HCT116 (cell line): ENCODE data around the gene KRI1. TPM values are rescaled to one million over a fixed set of nuclear protein-coding genes. Genes with fewer than 3 reads are reported as not detected.
"Not testable (repeated sequence)": the region's sequence is repeated elsewhere in the genome, so short reads cannot be mapped to it uniquely, and the experiment has no call there.

Source experiments
- ATAC-seq: fragments of 200-7000 bp; cut with Tn5 transposase; 2 replicates; pipeline ENCODE4 v1.9.1; 2020; ENCODE audit warnings: mild to moderate bottlenecking, moderate library complexity
- BruUV-seq: library from RNA; stranded (reverse); fragments of 400-500 nt; replicated peaks from 2 replicates; lab custom pipeline; 2021; lab: Mats Ljungman, UMichigan
- CTCF ChIA-PET: fragments of 300-600 bp; sonication (Branson Sonifier 250); formaldehyde crosslinking; loops from one replicate; lab custom pipeline; 2021; ENCODE audit warnings: antibody characterized with exemption; lab: Charles Lee
- POLR2A ChIA-PET: fragments of 300-600, 350-600 bp; sonication (Branson Sonifier 250); formaldehyde crosslinking; loops from one replicate; lab custom pipeline; 2021; ENCODE audit warnings: antibody characterized with exemption; lab: Charles Lee
- RAD21 ChIA-PET, 2 experiments: fragments of 300-600 bp; sonication (Branson Sonifier 250); formaldehyde crosslinking; loops; one replicate each; lab custom pipeline; 2023; ENCODE audit warnings: low total read pairs in 2 of 2; ENCODE audit not compliant: uncharacterized antibody in 2 of 2, unreplicated experiment in 2 of 2, low non-redundant PET in 1 of 2; lab: Charles Lee
- DNase-seq: peaks from one replicate; pipeline ENCODE4 v3.0.0-alpha.2; 2010; ENCODE audit warnings: low read depth, low spot score
- H2AFZ ChIP-seq: fragments of 200-600 bp; shearing (Covaris generic), sonication (generic); 2 replicates; pipeline ENCODE4 v1.6.1; 2017; ENCODE audit warnings: low read depth, mixed run types, mixed read lengths, antibody characterized with exemption, low read length; ENCODE audit not compliant: poor library complexity, severe bottlenecking
- H3K27ac ChIP-seq: 2 replicates; pipeline ENCODE4 v1.5.1; 2012; ENCODE audit warnings: low read depth, low read length
- H3K27me3 ChIP-seq: fragments of 200-600 bp; sonication (generic); 2 replicates; pipeline ENCODE4 v1.6.1; 2016; ENCODE audit warnings: mixed run types, low read length, mixed read lengths; ENCODE audit not compliant: insufficient read depth
- H3K36me3 ChIP-seq, 2 experiments: fragments of 200-500 bp in 1 of 2; fragments of 200-600 bp in 1 of 2; sonication (Bioruptor generic) in 1 of 2; sonication (generic) in 1 of 2; 2 replicates each; pipeline versions ENCODE4 v1.5.1 to v1.6.1; 2014 to 2016; ENCODE audit warnings: low read length in 2 of 2, inconsistent platforms in 1 of 2, mixed read lengths in 1 of 2, mixed run types in 1 of 2; ENCODE audit not compliant: insufficient read depth in 2 of 2, control insufficient read depth in 1 of 2
- H3K4me1 ChIP-seq, 2 experiments: fragments of 200-600 bp in 1 of 2; sonication (generic) in 1 of 2; 2 replicates each; pipeline versions ENCODE4 v1.5.1 to v1.6.1; 2012 to 2017; ENCODE audit warnings: low read length in 2 of 2, inconsistent platforms in 1 of 2, mild to moderate bottlenecking in 1 of 2, mixed read lengths in 1 of 2, mixed run types in 1 of 2, moderate library complexity in 1 of 2; ENCODE audit not compliant: insufficient read depth in 2 of 2, control insufficient read depth in 1 of 2
- H3K4me2 ChIP-seq: fragments of 200-600 bp; sonication (generic); 2 replicates; pipeline ENCODE4 v1.6.1; 2017; ENCODE audit warnings: mixed run types, low read length, mixed read lengths
- H3K4me3 ChIP-seq, 2 experiments: fragments of 200-600 bp in 1 of 2; sonication (generic) in 1 of 2; replicated peaks in 1 of 2; 2 replicates each; pipeline ENCODE4 v1.5.1; 2011 to 2016; ENCODE audit warnings: low read length in 2 of 2, control low read depth in 1 of 2, low read depth in 1 of 2, mild to moderate bottlenecking in 1 of 2, mixed read lengths in 1 of 2, mixed run types in 1 of 2
- H3K79me2 ChIP-seq: fragments of 200-600 bp; sonication (generic); 2 replicates; pipeline ENCODE4 v1.6.1; 2017; ENCODE audit warnings: mild to moderate bottlenecking, mixed run types, low read length, moderate library complexity, mixed read lengths; ENCODE audit not compliant: insufficient read depth
- H3K9ac ChIP-seq: fragments of 200-600 bp; sonication (generic); 2 replicates; pipeline ENCODE4 v1.6.1; 2016; ENCODE audit warnings: low read length, mixed read lengths
- H3K9me2 ChIP-seq: fragments of 200-600 bp; sonication (generic), shearing (Covaris generic); 2 replicates; pipeline ENCODE4 v1.6.1; 2017; ENCODE audit warnings: mixed run types, mild to moderate bottlenecking, moderate library complexity; ENCODE audit not compliant: insufficient read depth
- H3K9me3 ChIP-seq, 2 experiments: fragments of 200-500 bp in 1 of 2; fragments of 200-600 bp in 1 of 2; sonication (Bioruptor generic) in 1 of 2; sonication (generic) in 1 of 2; 2 replicates each; pipeline ENCODE4 v1.6.1; 2014 to 2017; ENCODE audit warnings: low read length in 2 of 2, mixed read lengths in 2 of 2, inconsistent platforms in 1 of 2, low read depth in 1 of 2, mild to moderate bottlenecking in 1 of 2, mixed run types in 1 of 2, moderate library complexity in 1 of 2; ENCODE audit not compliant: control insufficient read depth in 1 of 2, insufficient read depth in 1 of 2
- H4K20me1 ChIP-seq: fragments of 200-600 bp; sonication (generic), shearing (Covaris generic); 2 replicates; pipeline ENCODE4 v1.6.1; 2017; ENCODE audit warnings: mixed run types, mild to moderate bottlenecking, moderate library complexity; ENCODE audit not compliant: insufficient read depth
- CBX3 ChIP-seq: IDR thresholded peaks from 2 replicates; pipeline ENCODE4 v1.6.1; 2012; ENCODE audit warnings: low read depth
- CEBPB ChIP-seq: IDR thresholded peaks from 2 replicates; pipeline ENCODE4 v1.6.1; 2012; ENCODE audit warnings: low read depth
- EGR1 ChIP-seq: IDR thresholded peaks from 2 replicates; pipeline ENCODE4 v1.6.1; 2012; ENCODE audit warnings: low read depth
- ELF1 ChIP-seq: IDR thresholded peaks from 2 replicates; pipeline ENCODE4 v1.6.1; 2012; ENCODE audit warnings: low read depth, borderline replicate concordance
- EZH2phosphoT487 ChIP-seq: fragments of 200-600 bp; IDR thresholded peaks from 2 replicates; pipeline ENCODE4 v1.6.1; 2018; ENCODE audit warnings: antibody characterized with exemption, borderline replicate concordance
- FOSL1 ChIP-seq: IDR thresholded peaks from 2 replicates; pipeline ENCODE4 v1.6.1; 2012; ENCODE audit warnings: low read depth
- JUND ChIP-seq: IDR thresholded peaks from 2 replicates; pipeline ENCODE4 v1.6.1; 2012
- POLR2AphosphoS5 ChIP-seq: IDR thresholded peaks from 2 replicates; pipeline ENCODE4 v1.6.1; 2011; ENCODE audit warnings: mild to moderate bottlenecking, low read depth, low read length, moderate library complexity
- SIN3A ChIP-seq: IDR thresholded peaks from 2 replicates; pipeline ENCODE4 v1.6.1; 2012; ENCODE audit warnings: low read depth
- SP1 ChIP-seq: IDR thresholded peaks from 2 replicates; pipeline ENCODE4 v1.6.1; 2012; ENCODE audit warnings: low read depth
- ZFX ChIP-seq: fragments of 450-650 bp; IDR thresholded peaks from 2 replicates; pipeline ENCODE4 v1.6.1; 2017
- ZNF274 ChIP-seq: fragments of 200-500 bp; sonication (Bioruptor generic); IDR thresholded peaks from 2 replicates; pipeline ENCODE4 v1.6.1; 2014; ENCODE audit warnings: mild to moderate bottlenecking, low read depth, low read length, inconsistent platforms
- intact Hi-C: fragments of 100-400 bp; cut with micrococcal nuclease; formaldehyde crosslinking; loops from 2 replicates; pipeline ENCODE4 v1.10.0; 2022
- total RNA-seq: library from RNA; stranded (reverse); gene quantifications from one replicate; pipeline ENCODE4 v1.2.1, GENCODE V29; 2021; ENCODE audit not compliant: unreplicated experiment
- TF ChIP-seq, protein P1 (sequence below): IDR thresholded peaks from 2 replicates; pipeline ENCODE4 v1.6.1; 2011; ENCODE audit warnings: mild to moderate bottlenecking, low read length, moderate library complexity; ENCODE audit not compliant: insufficient replicate concordance; ENCODE audit errors: extremely low read depth
- TF ChIP-seq, protein P2 (sequence below): IDR thresholded peaks from 2 replicates; pipeline ENCODE4 v1.6.1; 2012

The KRI1 gene
- total RNA-seq, 1 experiment from 2014 or later, result 44.0 TPM

- TF ChIP-seq SIN3A (no peak), ZNF274 (no peak), SP1 (no peak), EZH2phosphoT487 (no peak), CEBPB (no peak), POLR2AphosphoS5 (no peak), EGR1 (no peak), ELF1 (no peak), ZFX (no peak), FOSL1 (no peak), CBX3 (no peak), JUND (no peak)
- TF ChIP-seq, protein P1, sequence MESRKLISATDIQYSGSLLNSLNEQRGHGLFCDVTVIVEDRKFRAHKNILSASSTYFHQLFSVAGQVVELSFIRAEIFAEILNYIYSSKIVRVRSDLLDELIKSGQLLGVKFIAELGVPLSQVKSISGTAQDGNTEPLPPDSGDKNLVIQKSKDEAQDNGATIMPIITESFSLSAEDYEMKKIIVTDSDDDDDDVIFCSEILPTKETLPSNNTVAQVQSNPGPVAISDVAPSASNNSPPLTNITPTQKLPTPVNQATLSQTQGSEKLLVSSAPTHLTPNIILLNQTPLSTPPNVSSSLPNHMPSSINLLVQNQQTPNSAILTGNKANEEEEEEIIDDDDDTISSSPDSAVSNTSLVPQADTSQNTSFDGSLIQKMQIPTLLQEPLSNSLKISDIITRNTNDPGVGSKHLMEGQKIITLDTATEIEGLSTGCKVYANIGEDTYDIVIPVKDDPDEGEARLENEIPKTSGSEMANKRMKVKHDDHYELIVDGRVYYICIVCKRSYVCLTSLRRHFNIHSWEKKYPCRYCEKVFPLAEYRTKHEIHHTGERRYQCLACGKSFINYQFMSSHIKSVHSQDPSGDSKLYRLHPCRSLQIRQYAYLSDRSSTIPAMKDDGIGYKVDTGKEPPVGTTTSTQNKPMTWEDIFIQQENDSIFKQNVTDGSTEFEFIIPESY, result no peak
- TF ChIP-seq, protein P2, sequence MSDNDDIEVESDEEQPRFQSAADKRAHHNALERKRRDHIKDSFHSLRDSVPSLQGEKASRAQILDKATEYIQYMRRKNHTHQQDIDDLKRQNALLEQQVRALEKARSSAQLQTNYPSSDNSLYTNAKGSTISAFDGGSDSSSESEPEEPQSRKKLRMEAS, result no peak
Measured at GRCh38 chr19:10543059-10543419, 22.8 kb downstream of the KRI1 start (continued).

GRCh38 chr19:10539016-10539415 lies 26.8 kb downstream of the KRI1 start:
- H3K4me2 ChIP-seq, CTCF ChIA-PET, POLR2A ChIA-PET: not testable (repeated sequence)

More at GRCh38 chr19:10539016-10539415, 26.8 kb downstream of the KRI1 start:
- H3K79me2 ChIP-seq, H4K20me1 ChIP-seq, intact Hi-C loops, H3K4me3 ChIP-seq, BruUV-seq, ATAC-seq, DNase-seq, RAD21 ChIA-PET, H3K27ac ChIP-seq, H2AFZ ChIP-seq, H3K36me3 ChIP-seq, H3K9ac ChIP-seq, H3K27me3 ChIP-seq, H3K9me3 ChIP-seq, H3K9me2 ChIP-seq: not testable (repeated sequence)
- H3K4me1 ChIP-seq, result peaks cover 6 to 14% of the 10 kb centered on the region in 2 experiments; a peak in 3 of 4 replicates
